Measurements from ENCODE around the gene CREB5. TPM values are rescaled to one million over a fixed set of nuclear protein-coding genes. Genes with fewer than 3 reads are reported as not detected.

CREB5 gene
- total and polyA plus RNA-seq, 2 of the 13 experiments (the other 11 are each of a cell fraction or from before 2014, with no cell fraction given) = 0.38 to 0.71 TPM

- H3K27me3 ChIP-seq (ENCODE audit: control insufficient read depth in 1 of 2, insufficient read depth in 2 of 2, low read length in 2 of 2) = peaks cover 1 to 14% of the 10 kb centered on the region in 2 experiments; a peak in 2 of 5 replicates
- H3K36me3 ChIP-seq (replicated peaks in 1 of 2; ENCODE audit: control insufficient read depth in 1 of 2, insufficient read depth in 2 of 2, low read length in 2 of 2) = no peaks in the 10 kb centered on the region
- FAIRE-seq (no peak), DNase-seq (ENCODE audit: low spot score) (no peak), ATAC-seq (no peak)
- H2AFZ ChIP-seq (ENCODE audit: low read length) = no peak overlapping the region
- intact Hi-C loops (cut with micrococcal nuclease; ENCODE audit: unreplicated experiment) (no loop called here), in situ Hi-C loops (cut with HindIII; ENCODE audit: extremely low pct_ligation_motif_present, low pct_unique_long_range_greater_than_20kb) (no loop called here)
- WGBS (ENCODE audit: low lambda C conversion rate) = 6% methylated on average over 1 of the region's 1 CpG
- H3K4me2 ChIP-seq (ENCODE audit: low read depth, low read length) = no peak overlapping the region
- H3K79me2 ChIP-seq (ENCODE audit: insufficient read depth, low read length) = no peaks in the 10 kb centered on the region
- no peak overlapping the region for H3K4me3 ChIP-seq (replicated peaks in 1 of 3; ENCODE audit: insufficient read depth in 1 of 3, low read depth in 2 of 3, low read length in 3 of 3)
- no peak overlapping the region for H3K9ac ChIP-seq (ENCODE audit: insufficient read depth, low read depth, low read length)
- no TSS peak for BruUV-seq (replicated peaks)
- no peaks in the 10 kb centered on the region for H4K20me1 ChIP-seq (ENCODE audit: insufficient read depth, low read length)
- ChIA-PET CTCF (ENCODE audit: low intra/inter-chr PET ratio, low total read pairs) (no interaction called here), POLR2A (no interaction called here)
- no peak overlapping the region for H3K27ac ChIP-seq (ENCODE audit: extremely low read length, insufficient read depth, low read length)
- no peaks in the 10 kb centered on the region for H3K9me3 ChIP-seq (ENCODE audit: low read length)
- H3K4me1 ChIP-seq (ENCODE audit: insufficient read depth, low read length) = no peaks in the 10 kb centered on the region
- TF ChIP-seq JUNB (CRISPR knock-in tag; IDR thresholded peaks at IDR 0.05; ENCODE audit: borderline replicate concordance) (no peak), ZNF501 (CRISPR knock-in tag; IDR thresholded peaks at IDR 0.05) (no peak), ZBTB7B (CRISPR knock-in tag; IDR thresholded peaks at IDR 0.05) (no peak), NFAT5 (CRISPR knock-in tag; IDR thresholded peaks at IDR 0.05) (no peak), ZNF749 (CRISPR knock-in tag; IDR thresholded peaks at IDR 0.05; ENCODE audit: borderline replicate concordance) (no peak), ETV5 (CRISPR knock-in tag; IDR thresholded peaks at IDR 0.05; ENCODE audit: borderline replicate concordance) (no peak), DDIT3 (CRISPR knock-in tag; IDR thresholded peaks at IDR 0.05) (no peak), CTCF (CRISPR knock-in tag; IDR thresholded peaks at IDR 0.05) (no peak), ZFP37 (CRISPR knock-in tag; IDR thresholded peaks at IDR 0.05; ENCODE audit: borderline replicate concordance) (no peak), MTERF4 (CRISPR knock-in tag; IDR thresholded peaks at IDR 0.05) (no peak), SNAPC4 (CRISPR knock-in tag; IDR thresholded peaks at IDR 0.05) (no peak)
Measured at GRCh38 chr7:28874001-28874400, 461.7 kb downstream of the CREB5 start.
